Loucy (cell line): ENCODE data around the gene MBP.

Source experiments
- EZH2phosphoT487 ChIP-seq: fragments of 200-600 bp; IDR thresholded peaks from 2 replicates; pipeline ENCODE4 v1.6.1; 2018; ENCODE audit warnings: antibody characterized with exemption, mild to moderate bottlenecking, moderate library complexity, borderline replicate concordance
- TF ChIP-seq, protein P1 (sequence below): fragments of 200-600 bp; sonication (generic); conservative IDR thresholded peaks from 2 replicates; pipeline ENCODE4 v1.5.1; 2014; ENCODE audit warnings: mild to moderate bottlenecking, antibody characterized with exemption, low read length

DNA sequence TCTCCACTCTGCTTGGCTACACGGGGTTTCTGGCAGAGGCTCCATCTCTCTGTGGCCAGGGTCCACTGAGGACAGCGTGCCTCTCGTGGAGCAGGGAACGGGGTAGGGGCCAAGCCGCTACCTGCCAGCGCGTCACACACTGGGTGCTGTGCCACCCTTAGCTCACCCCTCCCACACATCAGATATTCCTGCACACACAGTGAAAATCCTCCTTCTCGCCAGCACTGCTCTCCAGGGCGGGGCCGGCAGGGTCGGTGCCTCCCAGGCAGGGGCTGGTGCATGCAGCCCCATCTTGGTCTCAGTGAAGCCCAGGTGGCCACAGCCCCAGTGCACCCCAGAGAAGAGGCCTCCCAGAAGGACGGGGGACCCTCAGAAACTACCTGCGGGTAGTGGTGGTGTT is 124.6 kb downstream of the MBP start:
- TF ChIP-seq, protein P1, sequence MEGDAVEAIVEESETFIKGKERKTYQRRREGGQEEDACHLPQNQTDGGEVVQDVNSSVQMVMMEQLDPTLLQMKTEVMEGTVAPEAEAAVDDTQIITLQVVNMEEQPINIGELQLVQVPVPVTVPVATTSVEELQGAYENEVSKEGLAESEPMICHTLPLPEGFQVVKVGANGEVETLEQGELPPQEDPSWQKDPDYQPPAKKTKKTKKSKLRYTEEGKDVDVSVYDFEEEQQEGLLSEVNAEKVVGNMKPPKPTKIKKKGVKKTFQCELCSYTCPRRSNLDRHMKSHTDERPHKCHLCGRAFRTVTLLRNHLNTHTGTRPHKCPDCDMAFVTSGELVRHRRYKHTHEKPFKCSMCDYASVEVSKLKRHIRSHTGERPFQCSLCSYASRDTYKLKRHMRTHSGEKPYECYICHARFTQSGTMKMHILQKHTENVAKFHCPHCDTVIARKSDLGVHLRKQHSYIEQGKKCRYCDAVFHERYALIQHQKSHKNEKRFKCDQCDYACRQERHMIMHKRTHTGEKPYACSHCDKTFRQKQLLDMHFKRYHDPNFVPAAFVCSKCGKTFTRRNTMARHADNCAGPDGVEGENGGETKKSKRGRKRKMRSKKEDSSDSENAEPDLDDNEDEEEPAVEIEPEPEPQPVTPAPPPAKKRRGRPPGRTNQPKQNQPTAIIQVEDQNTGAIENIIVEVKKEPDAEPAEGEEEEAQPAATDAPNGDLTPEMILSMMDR: no peak
- TF ChIP-seq EZH2phosphoT487: no peak
